Stimulated activated CD4-positive, alpha-beta T cell treated with anti-CD3 and anti-CD28 coated beads, TNF-alpha, amount 100 ng/mL, for 4 hours (primary cell): Measurements from ENCODE around the gene UTP11.
A peak's percentile ranks its signal among the peaks of the same experiment; 100 is the strongest.
"Not testable (repeated sequence)": the region's sequence is repeated elsewhere in the genome, so short reads cannot be mapped to it uniquely, and the experiment has no call there.

Source experiments
- DNase-seq, 3 experiments: peaks; one replicate each; pipeline ENCODE4 v3.0.0-alpha.2; 2020; ENCODE audit warnings: low read depth in 3 of 3

UTP11 gene

DNA sequence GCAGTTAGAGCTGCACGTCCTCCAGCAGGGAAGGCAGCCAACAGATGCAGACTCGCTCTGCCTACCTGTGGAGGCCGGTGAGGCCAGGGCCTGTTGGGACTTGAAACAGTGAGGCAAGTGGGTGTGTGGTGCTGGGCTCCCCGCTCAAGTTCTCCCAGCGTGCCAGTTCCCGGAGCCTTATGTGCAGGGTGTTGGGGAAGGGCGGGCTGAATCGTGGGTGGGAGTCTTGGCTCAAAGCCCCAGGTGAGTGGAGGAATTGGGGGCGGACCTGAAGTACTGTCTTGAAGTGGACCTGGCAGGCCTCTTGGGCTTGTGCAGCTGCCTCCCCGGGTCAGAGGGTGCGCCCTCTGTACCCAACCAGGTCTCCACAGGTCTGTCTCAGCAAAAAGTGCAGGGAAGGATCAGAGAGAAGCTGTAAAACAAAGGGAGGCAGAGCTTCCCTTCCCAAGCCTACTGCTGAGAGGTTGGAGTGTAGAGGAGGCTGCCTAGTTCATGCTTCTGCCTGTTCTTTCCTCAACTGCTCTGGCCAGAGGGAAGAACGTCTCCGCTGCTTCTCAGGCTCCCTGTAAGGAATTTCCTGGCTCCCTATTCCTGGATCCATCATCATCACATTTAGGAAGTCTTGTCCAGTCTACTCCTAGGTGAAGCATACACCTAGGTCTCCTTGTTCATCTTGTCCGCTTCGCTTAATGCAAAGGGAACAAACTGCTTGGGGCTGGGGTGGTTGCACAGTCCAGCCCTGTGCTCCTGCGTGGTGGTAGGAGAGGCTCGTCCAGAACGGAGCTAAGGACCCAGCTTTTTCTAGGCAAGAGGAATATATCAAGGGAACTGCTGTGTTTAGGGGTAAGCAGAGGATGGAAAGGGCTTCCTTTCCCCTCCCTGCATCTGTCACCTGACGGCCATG, 14.9 kb downstream of the UTP11 start:
- DNase-seq = no peak

DNA sequence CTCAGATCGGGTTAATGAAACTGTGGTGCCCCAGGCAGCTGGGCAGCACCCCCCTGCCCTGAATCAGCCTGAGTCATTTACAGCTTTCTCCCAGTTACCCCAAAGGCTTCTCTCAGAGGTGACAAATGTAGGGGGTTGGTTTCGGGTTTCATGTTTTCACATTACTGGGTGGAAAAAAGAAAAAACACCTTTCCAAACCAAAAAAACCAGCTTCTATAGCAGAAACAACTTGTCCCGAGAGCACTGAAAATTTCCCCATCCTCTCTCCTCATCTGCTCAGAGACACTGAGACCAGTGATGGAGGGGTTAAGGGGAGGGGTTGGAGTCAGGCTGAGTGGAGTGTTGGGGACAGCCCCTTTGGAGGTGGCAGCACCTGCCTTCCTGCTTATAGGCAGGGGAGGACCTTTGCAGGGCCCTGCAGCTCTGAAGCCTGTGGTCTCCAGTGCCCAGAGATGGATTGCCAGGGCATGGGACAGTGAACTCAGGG, 15.6 kb downstream of the UTP11 start:
- no peak for DNase-seq

DNA sequence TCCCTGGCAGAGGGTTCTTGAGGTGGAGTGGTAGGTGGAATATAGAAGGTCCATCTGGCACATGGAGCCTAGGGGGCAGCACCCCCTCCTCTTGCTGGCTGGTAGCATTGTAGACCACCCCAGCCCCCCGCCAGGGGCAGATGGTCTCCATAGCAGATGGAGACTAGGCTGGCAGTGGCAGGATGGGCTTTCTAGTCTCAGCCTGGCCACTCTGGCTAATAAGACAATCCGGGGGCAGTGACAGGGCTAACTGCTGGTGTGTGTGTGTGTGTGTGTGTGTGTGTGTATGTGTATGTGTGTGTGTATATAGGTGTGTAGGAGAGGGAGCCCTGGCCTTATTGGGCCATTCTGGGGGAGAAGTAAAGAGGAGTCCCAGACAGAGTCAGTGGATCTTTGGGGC, 16.1 kb downstream of the UTP11 start:
- DNase-seq = no peak

DNA sequence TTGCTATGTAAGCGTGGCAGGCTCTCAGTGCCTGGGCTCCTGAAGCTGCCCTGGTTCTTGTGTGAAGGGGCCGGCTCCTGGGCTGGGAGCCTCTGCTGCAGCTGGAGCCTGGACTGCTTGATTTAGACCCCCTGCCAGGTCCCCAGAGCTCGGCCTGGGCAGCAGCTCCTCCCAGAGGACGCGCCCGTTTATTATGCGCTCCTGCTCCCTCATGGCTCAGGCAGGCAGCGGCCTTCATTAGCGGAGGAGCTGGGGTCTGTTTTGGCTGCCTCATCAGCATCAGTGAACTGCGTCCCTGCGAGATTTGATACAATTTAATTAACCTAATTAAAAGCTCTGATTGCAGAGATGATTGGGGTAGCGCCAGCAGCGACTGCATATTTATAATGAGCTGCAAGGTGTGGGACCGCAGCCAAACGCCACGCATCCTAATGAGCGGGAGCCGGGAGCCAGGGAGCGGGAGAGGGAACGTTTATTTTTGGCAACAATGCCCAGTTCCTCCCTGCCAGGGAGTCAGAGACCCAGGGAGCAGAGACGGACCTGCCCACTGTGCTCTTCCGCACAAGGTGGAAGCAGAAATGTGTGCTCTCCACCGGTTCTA, 16.6 kb downstream of the UTP11 start:
- DNase-seq = no peak

DNA sequence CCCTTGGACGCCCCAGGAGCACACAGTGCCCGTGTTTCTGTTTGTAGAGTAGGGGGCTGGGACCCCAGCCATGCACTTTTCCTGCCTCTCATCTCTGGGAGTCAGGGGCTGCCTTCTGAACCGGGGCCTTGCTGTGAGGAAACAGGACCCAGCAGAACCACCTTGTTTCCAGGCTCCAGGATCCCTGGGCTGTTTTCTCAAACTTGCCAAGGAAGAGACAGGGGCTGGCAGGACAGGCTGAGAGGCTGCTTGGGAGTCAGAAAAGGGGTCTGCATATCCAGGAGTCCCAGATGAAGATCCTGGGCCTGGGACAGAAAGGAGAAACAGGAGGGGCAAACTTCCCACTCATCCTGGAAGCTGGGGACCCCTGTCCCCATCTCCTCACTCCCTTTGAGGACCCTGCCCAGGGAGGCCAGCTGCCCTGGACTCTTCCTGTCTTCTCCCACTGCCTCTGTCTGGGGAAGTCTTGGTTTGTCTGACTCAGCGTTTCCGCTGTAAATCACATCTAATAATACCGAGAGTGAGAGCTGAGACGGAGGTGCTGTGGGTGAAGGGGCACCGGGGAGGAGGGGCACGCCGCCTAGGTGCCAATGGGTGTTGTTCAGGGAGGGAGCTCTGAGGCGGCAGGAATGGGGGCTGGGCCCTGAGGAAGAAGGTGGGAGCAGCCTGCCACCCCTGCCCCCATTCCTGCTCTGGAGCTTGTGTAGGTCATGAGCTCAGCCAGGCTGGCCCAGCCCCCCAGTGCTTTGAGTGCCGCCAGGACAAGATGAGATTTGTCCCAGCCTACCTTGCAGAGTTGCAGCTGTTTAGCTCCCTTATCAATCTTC, 17.4 kb downstream of the UTP11 start:
- peak in 2 of 3 experiments; percentile 38 to 62 for DNase-seq

DNA sequence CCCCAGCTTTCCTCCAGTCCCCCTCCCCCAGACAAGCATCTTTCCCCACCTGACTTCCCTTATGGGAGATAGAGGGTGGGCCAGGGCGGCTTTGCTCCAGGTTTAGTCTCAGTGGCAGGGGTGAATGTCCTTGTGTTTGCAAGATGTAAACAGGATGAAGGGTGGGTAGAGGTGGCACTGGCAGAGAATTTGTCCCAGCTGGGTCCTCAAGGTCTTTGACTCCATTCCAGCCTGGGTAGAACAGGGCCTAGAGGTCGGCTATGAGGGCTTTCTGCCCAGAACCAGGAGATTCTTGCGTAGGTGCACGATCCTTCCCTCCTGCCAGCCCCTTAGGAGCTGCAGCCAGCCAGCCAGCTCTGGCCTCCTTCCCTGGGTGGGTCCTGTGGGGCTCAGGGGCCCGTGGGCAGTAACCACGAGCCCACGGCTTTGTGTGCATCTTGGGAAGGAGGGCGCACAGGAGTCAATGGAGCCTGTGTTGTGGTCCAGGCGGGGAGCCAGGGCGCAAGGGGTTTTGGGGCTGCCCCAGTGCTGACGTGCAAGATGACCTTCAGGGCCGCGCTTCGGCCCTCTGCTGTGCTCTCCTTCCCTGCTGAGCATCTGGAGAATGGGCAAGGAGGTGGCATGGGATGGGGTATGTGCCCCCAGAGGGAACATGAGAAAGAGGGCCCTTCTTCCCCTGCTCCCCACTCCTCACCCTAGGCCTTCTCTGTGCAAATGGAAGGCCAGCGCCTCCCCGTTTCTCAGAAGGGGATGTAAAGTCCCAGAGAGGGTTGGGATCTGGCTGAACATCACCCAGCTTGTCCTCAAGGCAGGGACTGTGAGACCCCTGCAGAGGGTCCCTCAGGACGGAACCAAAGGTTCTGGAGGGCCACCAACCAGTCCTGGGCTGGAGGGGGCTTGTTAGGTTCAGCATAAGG, 18.3 kb downstream of the UTP11 start:
- DNase-seq = no peak

DNA sequence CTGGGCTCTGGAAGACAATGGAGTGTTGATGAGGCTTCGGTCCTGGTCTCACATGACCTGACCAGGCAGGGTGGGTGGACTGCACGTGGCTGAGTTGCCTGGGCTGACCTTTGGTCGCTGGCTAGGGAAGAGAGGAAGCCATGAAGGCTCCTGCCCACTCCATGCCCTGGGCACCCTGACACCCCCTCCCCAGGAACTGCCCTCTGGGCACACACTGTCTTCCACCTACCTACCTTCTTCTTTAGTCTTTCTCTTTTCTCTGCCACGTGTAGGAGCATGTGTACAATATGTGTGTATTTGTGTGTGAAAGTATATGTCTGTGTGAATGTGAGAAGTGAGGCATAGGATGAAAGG, 19.0 kb downstream of the UTP11 start:
- DNase-seq = no peak

DNA sequence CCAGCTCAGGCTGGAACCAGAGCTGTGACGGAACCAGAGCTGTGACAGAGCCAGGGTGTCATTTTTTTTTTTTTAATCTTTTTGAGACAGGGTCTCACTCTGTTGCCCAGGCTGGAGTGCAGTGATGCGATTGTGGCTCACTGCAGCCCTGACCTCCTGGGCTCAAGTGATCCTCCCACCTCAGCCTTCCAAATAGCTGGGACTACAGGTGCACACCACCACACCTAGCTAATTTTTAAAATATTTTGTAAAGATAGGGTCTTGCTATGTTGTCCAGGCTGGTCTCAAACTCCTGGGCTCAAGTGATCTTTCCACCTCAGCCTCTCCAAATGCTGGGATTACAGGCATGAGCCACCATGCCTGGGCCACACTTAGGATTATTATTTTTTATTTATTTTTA, 20.5 kb downstream of the UTP11 start:
- DNase-seq = not testable (repeated sequence)

DNA sequence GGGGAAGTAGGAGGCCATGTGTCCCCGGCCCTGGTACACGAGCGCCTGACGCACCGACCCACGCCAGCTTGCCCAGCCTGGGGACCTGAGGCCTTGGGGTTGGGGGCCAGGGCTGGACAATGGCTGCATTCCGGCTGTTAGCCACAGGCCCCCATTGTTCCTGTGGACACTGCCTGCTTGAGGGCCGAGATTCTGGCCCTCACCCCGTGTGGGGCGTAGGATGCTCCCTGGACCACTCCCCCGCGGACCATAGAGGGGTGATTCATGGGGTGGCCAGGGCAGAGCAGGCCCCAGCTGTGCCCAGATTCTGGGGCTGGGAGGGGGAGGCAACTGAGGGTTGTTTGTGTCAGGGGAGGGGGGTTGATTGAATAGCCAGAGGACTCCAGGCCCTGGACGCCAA, 22.3 kb downstream of the UTP11 start:
- DNase-seq = no peak

DNA sequence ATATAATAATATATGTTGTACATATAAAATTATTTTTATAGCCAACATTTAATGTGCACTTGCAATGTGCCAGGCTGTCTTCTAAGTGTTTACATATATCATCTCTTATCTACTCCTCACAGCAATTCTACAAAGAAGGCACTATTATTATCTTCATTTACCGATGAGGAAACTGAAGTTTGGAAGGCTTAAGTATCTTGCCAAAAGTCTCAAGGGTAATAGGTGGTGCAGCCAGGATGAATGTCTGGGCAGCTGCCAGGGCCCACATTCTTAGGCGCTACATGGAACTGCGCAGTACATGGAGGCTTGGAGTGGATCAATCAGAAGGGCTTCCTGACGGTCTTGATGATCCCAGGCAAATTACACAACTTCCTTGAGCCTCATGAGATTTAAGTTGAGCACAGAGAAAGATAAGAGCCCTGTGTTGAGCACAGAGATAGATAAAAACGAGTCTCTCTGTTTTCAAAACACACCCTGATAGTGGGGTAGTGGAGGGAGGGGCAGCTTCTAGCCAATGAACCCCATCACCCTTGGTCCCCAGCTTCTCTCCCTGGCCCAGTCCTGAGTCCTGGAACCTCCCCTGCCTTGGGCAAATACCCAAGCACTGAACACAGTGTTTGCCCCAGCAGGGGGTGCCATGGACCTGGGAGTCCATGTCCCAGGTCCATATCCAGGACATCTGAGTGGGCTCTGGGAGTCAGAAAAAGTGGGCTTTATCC, 24.8 kb downstream of the UTP11 start:
- DNase-seq = no peak

DNA sequence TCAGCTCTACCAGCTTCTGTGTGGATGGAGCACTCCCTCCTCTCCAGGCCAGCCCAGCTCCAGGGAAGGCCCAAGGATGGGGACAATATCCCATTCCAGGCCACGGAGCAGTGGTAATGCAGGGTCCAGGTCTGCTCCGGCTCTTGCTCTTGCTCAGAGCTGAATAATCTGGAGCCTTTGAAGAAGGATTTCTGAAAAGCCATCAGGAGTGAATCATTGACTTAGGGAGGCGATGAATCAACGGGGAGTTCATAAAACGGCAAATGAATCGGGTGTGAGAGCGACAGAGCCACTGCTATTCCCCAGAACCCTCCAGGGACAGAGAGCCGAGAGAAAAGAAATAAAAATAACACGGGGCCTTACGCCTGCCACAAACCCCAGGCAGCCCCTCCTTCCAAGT, 26.3 kb downstream of the UTP11 start:
- no peak for DNase-seq

DNA sequence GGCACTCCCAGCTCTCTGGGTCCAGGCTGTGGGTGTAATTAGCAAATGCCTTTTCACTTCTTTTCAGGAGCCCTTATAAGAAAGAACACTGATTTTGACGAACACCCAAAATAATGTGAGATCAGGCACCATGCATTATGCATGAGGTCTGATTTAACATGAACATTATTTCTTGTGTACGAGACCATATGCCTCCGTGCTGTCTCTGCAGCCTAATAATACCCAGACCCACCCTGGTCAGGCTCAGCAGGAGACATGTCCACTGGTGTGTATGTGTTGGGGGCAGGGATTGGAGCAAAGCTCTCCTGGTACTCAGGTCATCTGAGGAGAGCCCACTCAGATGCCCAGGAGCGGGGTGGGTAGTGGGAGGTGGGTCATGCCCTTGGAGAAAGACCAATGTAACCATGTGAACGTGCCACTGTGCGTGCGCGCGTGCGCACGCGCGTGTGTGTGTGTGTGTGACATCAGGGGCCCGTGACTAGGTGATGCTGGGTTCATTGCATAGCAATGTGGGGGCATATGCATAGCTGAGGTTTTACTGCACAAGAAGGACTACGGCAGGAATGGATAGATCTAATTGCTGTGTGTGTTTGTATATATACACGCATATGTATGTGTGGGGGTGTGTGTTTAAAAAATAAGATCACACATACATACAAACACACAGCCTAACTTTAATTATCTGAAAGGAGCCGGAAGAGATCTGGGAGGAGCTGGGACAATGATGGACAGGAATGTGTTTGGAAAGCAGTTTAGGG, 27.0 kb downstream of the UTP11 start:
- no peak for DNase-seq

DNA sequence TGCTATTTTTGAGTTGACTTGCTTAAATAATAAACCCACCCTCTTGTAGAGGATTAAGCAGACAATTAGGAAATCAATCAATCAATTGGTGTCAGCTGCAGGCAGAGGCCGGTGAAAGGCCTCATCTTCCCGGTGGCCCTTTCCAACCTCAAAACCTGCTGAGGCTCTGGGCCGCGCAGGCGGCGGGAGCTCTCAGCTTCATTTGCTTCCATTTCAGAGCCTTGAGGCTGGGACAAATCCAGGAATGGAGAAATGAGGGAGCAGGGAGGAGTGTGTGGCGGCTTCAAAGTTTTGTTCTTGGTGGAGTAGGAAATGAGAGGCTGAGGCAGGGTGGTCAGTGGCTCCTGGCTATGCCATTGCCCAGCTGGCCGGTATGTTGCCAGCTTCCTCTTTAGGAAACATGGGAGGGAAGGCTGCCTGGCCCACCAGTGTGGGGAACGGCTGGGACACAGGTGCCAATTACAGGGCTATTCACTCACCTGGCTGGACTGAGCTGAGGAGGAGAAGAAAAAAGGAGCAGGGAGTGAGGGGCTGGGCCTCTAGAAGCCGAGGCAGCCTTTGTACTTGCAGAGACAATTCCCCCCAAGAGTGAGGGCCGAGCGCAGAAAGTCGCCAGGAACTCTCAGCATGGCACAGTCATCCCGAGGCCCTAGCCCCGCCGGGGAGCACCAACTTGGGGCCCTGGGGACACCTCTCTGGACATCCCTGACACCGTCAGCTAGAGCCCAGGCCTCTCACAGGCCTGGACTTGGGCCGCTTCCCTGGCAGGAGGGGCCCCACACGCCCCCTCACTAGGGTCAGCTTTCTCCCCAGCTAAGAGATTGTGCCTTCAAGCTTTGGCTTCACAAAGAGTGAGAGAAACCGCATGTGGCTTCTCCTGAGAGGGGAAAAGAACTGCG, 29.7 kb downstream of the UTP11 start:
- DNase-seq = no peak

DNA sequence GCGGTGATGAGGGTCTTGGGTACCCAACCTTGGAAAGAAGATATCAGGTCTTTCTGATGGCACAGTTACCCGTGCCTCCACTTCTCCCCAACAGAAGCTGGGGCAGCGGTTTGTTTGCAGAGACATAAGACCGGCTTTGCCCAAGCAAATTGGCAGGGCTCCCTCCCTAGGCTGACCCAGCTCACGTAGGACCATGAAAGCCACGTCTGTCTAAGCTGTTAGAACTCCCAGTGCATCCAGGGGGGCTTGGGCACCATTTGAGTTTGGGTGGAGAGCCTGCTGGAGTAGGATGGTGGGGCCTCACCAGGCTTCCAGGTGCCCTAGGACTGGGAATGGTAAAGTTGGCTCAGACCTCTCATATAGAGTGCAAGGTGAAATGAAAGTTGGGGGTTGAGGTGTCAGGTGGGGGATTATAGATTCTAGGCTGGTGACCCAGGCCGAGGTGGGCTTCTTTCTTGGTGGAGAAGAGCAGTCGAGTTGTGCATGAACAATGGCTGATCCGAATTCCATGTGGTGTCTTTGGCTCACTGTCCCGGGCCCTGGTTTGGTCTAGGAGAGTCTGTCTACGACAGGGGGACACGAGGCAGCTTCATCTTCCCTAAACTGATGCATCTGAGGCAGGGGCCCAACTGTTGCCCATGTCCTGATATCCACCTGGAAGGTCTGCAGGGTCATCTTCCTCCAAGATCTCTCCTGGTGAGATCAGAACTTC, 30.7 kb downstream of the UTP11 start:
- DNase-seq = no peak

DNA sequence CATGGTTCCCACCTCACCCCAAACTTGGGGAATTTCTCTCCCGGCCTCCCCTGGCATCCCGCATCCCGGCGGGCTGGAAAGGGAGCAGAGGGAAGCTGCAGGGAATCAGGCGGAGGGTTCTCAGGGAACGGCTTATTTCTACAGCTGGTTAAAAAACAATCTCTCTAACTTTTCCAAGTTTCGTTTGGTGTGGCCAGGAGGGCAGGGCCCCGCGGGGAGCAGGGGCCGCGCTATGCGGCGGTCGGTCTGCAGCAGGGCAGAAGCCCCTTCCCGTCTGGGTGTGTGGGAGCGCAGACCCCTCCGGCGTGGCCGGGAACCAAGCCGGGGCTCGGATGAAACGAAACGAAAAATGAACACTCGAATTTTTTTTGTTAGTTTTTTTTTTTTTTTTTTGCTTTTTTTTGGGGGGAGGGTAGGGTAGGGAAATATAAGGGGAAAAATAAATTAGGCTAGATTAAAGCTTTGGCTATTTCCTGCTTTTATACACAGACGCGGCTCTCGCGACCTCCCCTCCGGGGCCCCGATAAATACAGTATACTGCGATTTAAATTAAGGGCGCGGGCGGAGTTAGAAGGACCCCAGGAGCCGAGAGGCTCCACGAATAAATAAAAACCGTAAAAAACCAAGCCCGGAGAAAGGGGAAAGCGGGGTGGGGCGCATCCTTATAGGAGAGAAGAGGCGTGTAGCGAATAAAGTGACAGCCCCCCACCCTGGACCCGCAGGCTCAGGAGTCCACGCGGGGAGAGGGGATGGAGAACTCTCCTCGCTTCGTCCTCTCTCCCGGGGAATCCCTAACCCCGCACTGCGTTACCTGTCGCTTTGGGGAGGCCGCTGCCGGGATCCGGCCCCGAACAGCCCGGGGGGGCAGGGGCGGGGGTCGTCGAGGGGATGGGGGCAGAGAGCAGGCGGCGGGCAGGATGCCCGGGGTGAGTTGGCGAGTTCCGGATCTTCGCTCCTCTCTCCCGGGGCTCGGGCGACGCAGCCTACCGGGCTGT, 32.0 kb downstream of the UTP11 start:
- no peak for DNase-seq

DNA sequence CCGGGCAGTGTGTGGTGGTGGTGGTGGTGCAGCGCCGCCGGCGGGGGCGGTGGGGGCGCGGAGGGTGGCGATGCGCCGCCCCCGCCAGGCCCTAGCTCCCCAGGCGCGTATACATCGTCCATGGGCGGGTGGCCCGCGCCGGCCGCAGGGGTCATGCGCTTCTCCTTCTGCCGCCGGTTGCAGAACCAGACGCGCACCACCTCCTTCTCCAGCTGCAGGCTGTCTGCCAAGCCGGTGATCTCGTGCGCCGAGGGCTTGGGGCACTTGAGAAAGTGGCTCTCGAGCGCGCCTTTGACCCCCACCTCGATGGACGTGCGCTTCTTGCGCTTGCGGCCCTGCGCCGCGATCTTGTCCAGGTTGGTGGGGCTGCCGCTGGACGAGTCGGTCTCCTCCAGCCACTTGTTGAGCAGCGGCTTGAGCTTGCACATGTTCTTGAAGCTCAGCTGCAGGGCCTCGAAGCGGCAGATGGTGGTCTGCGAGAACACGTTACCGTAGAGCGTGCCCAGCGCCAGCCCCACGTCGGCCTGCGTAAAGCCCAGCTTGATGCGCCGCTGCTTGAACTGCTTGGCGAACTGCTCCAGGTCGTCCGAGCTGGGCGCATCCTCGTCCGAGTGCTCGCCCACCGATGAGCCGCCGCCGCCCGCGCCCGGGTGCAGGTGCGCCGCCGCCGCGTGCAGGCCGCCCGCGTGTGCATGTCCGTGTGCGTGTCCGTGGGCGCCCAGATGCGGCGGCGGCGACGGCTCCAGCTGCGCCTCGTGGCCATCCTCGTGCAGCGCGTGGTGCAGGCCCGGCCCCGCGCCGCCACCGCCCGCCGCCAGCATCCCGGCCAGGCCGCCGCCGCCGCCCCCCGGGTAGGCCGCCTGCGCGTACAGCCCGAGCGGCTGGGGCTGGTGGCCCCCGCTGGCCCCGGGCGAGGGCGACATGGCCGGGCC, 33.1 kb downstream of the UTP11 start:
- no peak for DNase-seq
